Prostate gland (tissue), 2 donors: Measurements from ENCODE around the gene JAKMIP1. TPM values are rescaled to one million over a fixed set of nuclear protein-coding genes. Genes with fewer than 3 reads are reported as not detected.

Experiments used
- DNase-seq: peaks from one replicate; pipeline ENCODE4 v3.0.0-alpha.2; 2019; ENCODE audit warnings: low spot score
- H3K27ac ChIP-seq, 2 donors: fragments of 200-600 bp; sonication (generic); 2 replicates each; pipeline ENCODE4 v1.5.1; 2017 to 2019
- H3K27me3 ChIP-seq: fragments of 200-600 bp; sonication (generic); replicated peaks from 2 replicates; pipeline ENCODE4 v1.5.1; 2019; ENCODE audit not compliant: insufficient read depth
- H3K36me3 ChIP-seq, 2 donors: fragments of 200-600 bp; sonication (generic); 1 replicate in 1 of 2; 2 replicates in 1 of 2; pipeline versions ENCODE4 v1.5.1 to v1.8.1; 2017 to 2019
- H3K4me1 ChIP-seq: fragments of 200-600 bp; sonication (generic); replicated peaks from 2 replicates; pipeline ENCODE4 v1.5.1; 2019
- H3K4me3 ChIP-seq, 2 donors: fragments of 200-600 bp; sonication (generic); 2 replicates each; pipeline ENCODE4 v1.5.1; 2017 to 2019
- H3K9me3 ChIP-seq: fragments of 200-600 bp; sonication (generic); 2 replicates; pipeline ENCODE4 v1.5.1; 2017
- POLR2A ChIP-seq: fragments of 450-650 bp; IDR thresholded peaks from one replicate; pipeline ENCODE4 v1.6.1; 2016; ENCODE audit warnings: antibody characterized with exemption, mild to moderate bottlenecking
- POLR2AphosphoS5 ChIP-seq: sonication (generic); formaldehyde crosslinking; IDR thresholded peaks from one replicate; pipeline ENCODE4 v1.6.1; 2017; ENCODE audit warnings: antibody characterized with exemption
- WGBS: methylation state at CpG from one replicate; pipeline ENCODE4 v1.1.5; 2018; 5-methylcytosine and 5-hydroxymethylcytosine counted together
- intact Hi-C: fragments of 100-400 bp; cut with DNase I; formaldehyde crosslinking; loops from one replicate; pipeline ENCODE4 v1.14.2; 2022
- total RNA-seq, 2 donors: library from RNA; depleted of rRNA; stranded (reverse); fragments of >200 nt; gene quantifications; one replicate each; pipeline ENCODE4 v1.1.0, GENCODE V29; 2016
- TF ChIP-seq, protein P1 (sequence below), 4 experiments: fragments of 200-600 bp in 2 of 4; fragments of 450-650 bp in 2 of 4; sonication (generic) in 2 of 4; IDR thresholded peaks; 1 replicate in 3 of 4; 2 replicates in 1 of 4; pipeline ENCODE4 v1.5.1; 2016 to 2019; ENCODE audit warnings: antibody characterized with exemption in 4 of 4, mild to moderate bottlenecking in 2 of 4, moderate library complexity in 2 of 4

JAKMIP1 gene
- total RNA-seq, 2 donors from 2014 or later = 22.4 to 29.1 TPM

DNA sequence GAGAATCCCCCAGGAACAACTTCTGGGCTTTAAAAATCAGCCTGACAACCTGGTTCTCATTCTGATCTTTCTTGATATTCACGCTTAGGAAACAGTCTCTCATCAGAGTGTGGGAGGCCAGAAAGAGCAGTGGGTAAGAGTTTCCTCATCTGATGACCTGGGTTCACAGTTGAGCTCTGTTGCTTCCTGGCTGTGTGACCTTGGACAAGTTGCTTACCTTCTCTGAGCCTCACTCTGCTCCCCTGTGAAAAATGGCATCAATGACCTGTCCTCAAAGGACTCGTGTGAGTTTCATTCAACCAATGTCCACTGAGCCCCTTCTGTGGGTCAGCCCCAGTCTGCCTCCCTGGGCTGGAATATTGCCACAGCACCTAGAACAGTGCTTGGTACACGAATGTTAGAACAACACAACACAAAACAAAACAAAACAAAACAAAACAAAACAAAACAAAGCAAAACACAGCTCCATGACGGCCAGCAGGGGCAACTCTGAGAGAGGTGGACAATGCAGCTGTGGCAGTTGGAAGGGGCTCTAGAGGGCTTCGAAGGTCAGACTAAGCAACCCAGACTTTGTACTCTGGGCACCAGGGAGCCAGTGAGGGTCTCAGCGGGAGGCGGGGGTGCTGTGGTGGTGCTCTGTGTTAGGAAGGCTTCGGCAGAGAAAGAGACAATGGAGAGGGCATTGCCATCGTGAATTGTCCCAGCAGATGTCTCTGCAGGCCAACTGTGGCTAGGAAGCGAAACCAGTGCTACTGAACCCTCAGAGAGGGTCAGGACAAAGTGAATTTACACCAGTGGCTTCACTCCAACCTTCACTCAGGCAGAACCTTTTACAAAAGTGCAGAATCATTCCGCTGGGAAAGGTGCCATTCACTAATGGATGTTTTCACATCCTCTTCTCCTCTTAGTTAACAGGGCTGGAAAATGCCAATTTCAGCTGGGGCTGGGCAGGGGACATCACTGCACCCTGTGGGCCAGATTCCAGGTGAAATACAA, 167.8 kb downstream of the JAKMIP1 start:
- 57% methylated on average over 11 of the region's 11 CpGs for WGBS

DNA sequence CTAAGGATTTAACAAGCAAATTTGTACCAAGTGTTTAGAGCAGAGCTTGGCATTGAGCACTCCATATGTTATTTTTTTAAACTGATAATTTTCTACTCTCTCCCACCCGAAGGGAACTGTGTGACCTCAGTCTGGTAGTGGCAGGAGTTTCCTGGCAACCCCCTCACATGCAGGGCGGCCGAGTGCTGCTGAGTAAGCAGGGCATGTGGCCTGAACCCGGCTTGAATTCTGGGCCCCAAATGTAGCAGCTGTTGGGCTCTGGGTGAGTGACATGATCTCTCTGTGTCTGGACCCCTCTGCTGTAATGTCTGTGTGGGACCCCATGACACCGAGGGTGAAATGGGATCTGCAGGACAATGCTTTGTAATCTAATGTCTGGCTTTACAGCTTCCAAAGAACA, 168.5 kb downstream of the JAKMIP1 start:
- Histone ChIP-seq H3K27ac (no peak overlapping the region), H3K4me1 (no peaks in the 10 kb centered on the region), H3K36me3 (no peaks in the 10 kb centered on the region), H3K27me3 (no peaks in the 10 kb centered on the region), H3K9me3 (no peaks in the 10 kb centered on the region), H3K4me3 (no peak overlapping the region)
- intact Hi-C loops = no loop called here
- no peak for TF ChIP-seq POLR2AphosphoS5
- WGBS = 63% methylated on average over 5 of the region's 5 CpGs
- DNase-seq = no peak

More for the DNA sequence above, 167.8 kb downstream of the JAKMIP1 start:
- Histone ChIP-seq H3K36me3 (no peaks in the 10 kb centered on the region), H3K4me1 (no peaks in the 10 kb centered on the region), H3K27me3 (no peaks in the 10 kb centered on the region), H3K27ac (no peak overlapping the region), H3K9me3 (no peaks in the 10 kb centered on the region), H3K4me3 (no peak overlapping the region)
- no peak for DNase-seq
- TF ChIP-seq, protein P1, sequence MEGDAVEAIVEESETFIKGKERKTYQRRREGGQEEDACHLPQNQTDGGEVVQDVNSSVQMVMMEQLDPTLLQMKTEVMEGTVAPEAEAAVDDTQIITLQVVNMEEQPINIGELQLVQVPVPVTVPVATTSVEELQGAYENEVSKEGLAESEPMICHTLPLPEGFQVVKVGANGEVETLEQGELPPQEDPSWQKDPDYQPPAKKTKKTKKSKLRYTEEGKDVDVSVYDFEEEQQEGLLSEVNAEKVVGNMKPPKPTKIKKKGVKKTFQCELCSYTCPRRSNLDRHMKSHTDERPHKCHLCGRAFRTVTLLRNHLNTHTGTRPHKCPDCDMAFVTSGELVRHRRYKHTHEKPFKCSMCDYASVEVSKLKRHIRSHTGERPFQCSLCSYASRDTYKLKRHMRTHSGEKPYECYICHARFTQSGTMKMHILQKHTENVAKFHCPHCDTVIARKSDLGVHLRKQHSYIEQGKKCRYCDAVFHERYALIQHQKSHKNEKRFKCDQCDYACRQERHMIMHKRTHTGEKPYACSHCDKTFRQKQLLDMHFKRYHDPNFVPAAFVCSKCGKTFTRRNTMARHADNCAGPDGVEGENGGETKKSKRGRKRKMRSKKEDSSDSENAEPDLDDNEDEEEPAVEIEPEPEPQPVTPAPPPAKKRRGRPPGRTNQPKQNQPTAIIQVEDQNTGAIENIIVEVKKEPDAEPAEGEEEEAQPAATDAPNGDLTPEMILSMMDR (IDR thresholded peaks at IDR 0.05) = peak in 1 of 4 experiments; percentile 39
- TF ChIP-seq POLR2A (no peak), POLR2AphosphoS5 (peak; percentile 41)
- intact Hi-C loops = no loop called here

DNA sequence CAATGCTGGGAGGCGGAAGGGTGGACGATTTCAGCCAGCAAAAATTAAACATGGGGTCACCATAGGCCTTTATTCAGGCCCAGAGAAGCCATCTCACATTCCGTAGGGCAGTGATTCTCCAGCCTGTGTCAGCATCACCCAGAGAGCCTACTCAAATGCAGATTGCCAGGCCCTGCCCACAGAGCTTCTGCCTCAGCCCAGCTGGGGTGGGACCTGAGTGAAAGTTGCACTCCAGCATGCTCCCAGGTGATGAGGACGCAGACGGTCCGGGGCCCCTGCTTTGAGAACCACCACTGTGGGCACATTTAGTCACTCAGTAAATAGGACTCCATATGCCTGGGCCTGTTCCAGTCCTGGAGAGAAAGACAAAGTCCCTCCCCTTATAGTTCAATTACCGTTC, 169.7 kb downstream of the JAKMIP1 start:
- 79% methylated on average over 7 of the region's 7 CpGs for WGBS
- no peak for DNase-seq
- intact Hi-C loops = no loop called here
- H3K9me3 ChIP-seq = no peaks in the 10 kb centered on the region
- H3K4me3 ChIP-seq = no peak overlapping the region
- H3K27me3 ChIP-seq = no peaks in the 10 kb centered on the region
- no peak for TF ChIP-seq POLR2A
- TF ChIP-seq, protein P1 (IDR thresholded peaks at IDR 0.05) = no peak
- TF ChIP-seq POLR2AphosphoS5 = no peak
- H3K4me1 ChIP-seq = no peaks in the 10 kb centered on the region
- H3K36me3 ChIP-seq = no peaks in the 10 kb centered on the region
- no peak overlapping the region for H3K27ac ChIP-seq

DNA sequence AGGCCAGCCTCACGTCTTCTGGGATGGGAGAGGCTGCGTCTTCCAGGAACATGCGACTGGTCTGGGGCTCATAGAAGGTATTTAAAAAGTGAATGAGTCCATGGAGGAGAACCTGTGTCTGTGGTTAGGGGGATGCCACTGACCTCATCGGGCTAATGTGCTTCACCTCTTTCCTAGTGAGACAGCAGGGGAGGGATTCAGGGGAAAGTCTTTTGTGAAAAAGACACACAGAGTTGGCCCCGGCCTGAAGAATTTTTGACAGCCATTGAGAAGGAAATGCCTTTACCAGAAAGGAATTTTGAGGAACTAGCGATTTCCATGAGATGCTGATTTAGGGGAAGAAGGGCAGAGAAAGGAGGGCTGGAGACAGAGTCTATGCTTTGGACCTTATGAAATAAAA, 171.1 kb downstream of the JAKMIP1 start:
- WGBS = 86% methylated on average over 6 of the region's 6 CpGs
- no peak overlapping the region for H3K27ac ChIP-seq
- intact Hi-C loops = no loop called here
- DNase-seq = no peak
- H3K36me3 ChIP-seq = no peaks in the 10 kb centered on the region
- H3K4me3 ChIP-seq = no peak overlapping the region
- TF ChIP-seq POLR2A = no peak
- TF ChIP-seq, protein P1 (IDR thresholded peaks at IDR 0.05) = no peak
- no peak for TF ChIP-seq POLR2AphosphoS5
- no peaks in the 10 kb centered on the region for H3K9me3 ChIP-seq
- H3K27me3 ChIP-seq = no peaks in the 10 kb centered on the region
- H3K4me1 ChIP-seq = no peaks in the 10 kb centered on the region

DNA sequence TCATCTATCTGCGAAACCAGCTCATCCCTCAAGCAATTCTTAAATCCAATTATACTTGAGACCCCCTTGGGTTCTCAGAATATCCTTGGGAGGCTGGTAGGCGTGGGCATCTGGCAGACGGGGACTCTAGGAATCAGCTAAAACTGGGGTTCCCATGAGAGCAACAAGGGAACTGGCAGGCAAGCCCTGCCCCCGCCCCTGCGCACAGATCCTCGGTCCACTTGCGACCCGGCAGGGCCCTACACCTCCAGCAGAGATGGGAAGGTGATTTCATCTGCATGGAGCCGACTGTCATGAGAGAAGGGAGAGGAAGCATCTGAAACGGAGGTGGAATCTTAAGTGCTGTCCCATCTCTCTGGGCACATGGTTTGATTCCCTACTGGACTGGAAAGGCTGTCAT, 172.2 kb downstream of the JAKMIP1 start:
- Histone ChIP-seq H3K36me3 (no peaks in the 10 kb centered on the region), H3K4me3 (no peak overlapping the region), H3K4me1 (no peaks in the 10 kb centered on the region), H3K9me3 (no peaks in the 10 kb centered on the region), H3K27me3 (no peaks in the 10 kb centered on the region), H3K27ac (no peak overlapping the region)
- TF ChIP-seq, protein P1 (IDR thresholded peaks at IDR 0.05) = no peak
- TF ChIP-seq POLR2AphosphoS5 = no peak
- no peak for TF ChIP-seq POLR2A
- DNase-seq = no peak
- intact Hi-C loops = no loop called here
- WGBS = 84% methylated on average over 10 of the region's 10 CpGs
